Liver (tissue), 9 donors: ENCODE data around the gene ZMAT5. TPM values are rescaled to one million over a fixed set of nuclear protein-coding genes. Genes with fewer than 3 reads are reported as not detected.

Experiments
- DNase-seq: peaks from one replicate; pipeline ENCODE4 v3.0.0-alpha.2; 2017; ENCODE audit warnings: low spot score
- H3K27ac ChIP-seq, 2 donors: one replicate each; pipeline ENCODE4 v1.7.0; 2013; ENCODE audit warnings: inconsistent platforms in 2 of 2, low read length in 2 of 2, control low read depth in 1 of 2, low read depth in 1 of 2, mild to moderate bottlenecking in 1 of 2
- H3K27me3 ChIP-seq, 4 donors: one replicate each; pipeline versions ENCODE4 v1.6.1 to v1.7.0; 2013; ENCODE audit warnings: low read length in 3 of 4, inconsistent platforms in 1 of 4, mild to moderate bottlenecking in 1 of 4, moderate library complexity in 1 of 4; ENCODE audit not compliant: control insufficient read depth in 4 of 4, insufficient read depth in 4 of 4
- H3K36me3 ChIP-seq, 4 donors: one replicate each; pipeline versions ENCODE4 v1.6.1 to v1.7.0; 2013; ENCODE audit warnings: low read length in 3 of 4, mild to moderate bottlenecking in 3 of 4, low read depth in 1 of 4, moderate library complexity in 1 of 4; ENCODE audit not compliant: control insufficient read depth in 4 of 4, insufficient read depth in 3 of 4
- H3K4me1 ChIP-seq, 4 donors: one replicate each; pipeline versions ENCODE4 v1.6.1 to v1.7.0; 2013; ENCODE audit warnings: low read length in 3 of 4, mild to moderate bottlenecking in 3 of 4, moderate library complexity in 1 of 4; ENCODE audit not compliant: control insufficient read depth in 4 of 4, insufficient read depth in 4 of 4
- H3K4me3 ChIP-seq, 3 donors: one replicate each; pipeline versions ENCODE4 v1.6.1 to v1.7.0; 2013; ENCODE audit warnings: low read length in 3 of 3, control low read depth in 1 of 3, low read depth in 1 of 3, mild to moderate bottlenecking in 1 of 3
- H3K9ac ChIP-seq, 2 donors: one replicate each; pipeline ENCODE4 v1.7.0; 2013; ENCODE audit warnings: low read length in 2 of 2, mild to moderate bottlenecking in 2 of 2, moderate library complexity in 2 of 2, control low read depth in 1 of 2, low read depth in 1 of 2
- H3K9me3 ChIP-seq, 4 donors: one replicate each; pipeline versions ENCODE4 v1.6.1 to v1.7.0; 2013; ENCODE audit warnings: low read length in 3 of 4; ENCODE audit not compliant: control insufficient read depth in 4 of 4
- FOXA1 ChIP-seq: IDR thresholded peaks from 2 replicates; pipeline ENCODE4 v1.6.1; 2016; ENCODE audit warnings: antibody characterized with exemption
- FOXA2 ChIP-seq: IDR thresholded peaks from 2 replicates; pipeline ENCODE4 v1.6.1; 2016; ENCODE audit warnings: antibody characterized with exemption
- GABPA ChIP-seq, 2 donors: IDR thresholded peaks in 1 of 2; conservative IDR thresholded peaks in 1 of 2; 2 replicates each; pipeline ENCODE4 v1.6.1; 2016; ENCODE audit warnings: antibody characterized with exemption in 2 of 2, mild to moderate bottlenecking in 1 of 2, moderate library complexity in 1 of 2
- JUND ChIP-seq, 2 donors: IDR thresholded peaks; 2 replicates each; pipeline ENCODE4 v1.6.1; 2016; ENCODE audit warnings: antibody characterized with exemption in 2 of 2
- RAD21 ChIP-seq, 2 donors: IDR thresholded peaks; 2 replicates each; pipeline ENCODE4 v1.6.1; 2016; ENCODE audit warnings: antibody characterized with exemption in 2 of 2, mild to moderate bottlenecking in 2 of 2
- RXRA ChIP-seq, 2 donors: IDR thresholded peaks; 2 replicates each; pipeline ENCODE4 v1.6.1; 2017 to 2018; ENCODE audit warnings: antibody characterized with exemption in 2 of 2, mild to moderate bottlenecking in 1 of 2
- SP1 ChIP-seq: IDR thresholded peaks from 2 replicates; pipeline ENCODE4 v1.6.1; 2018; ENCODE audit warnings: antibody characterized with exemption, mild to moderate bottlenecking
- TAF1 ChIP-seq: conservative IDR thresholded peaks from 2 replicates; pipeline ENCODE4 v1.6.1; 2016; ENCODE audit warnings: antibody characterized with exemption, mild to moderate bottlenecking
- YY1 ChIP-seq: IDR thresholded peaks from 2 replicates; pipeline ENCODE4 v1.6.1; 2016; ENCODE audit warnings: antibody characterized with exemption, mild to moderate bottlenecking
- WGBS: extraction: QIAGEN DNeasy Blood & Tissue Kit; methylation state at CpG from one replicate; pipeline ENCODE4 v1.1.7; 2013; 5-methylcytosine and 5-hydroxymethylcytosine counted together
- polyA plus RNA-seq, 2 donors: library from polyadenylated mRNA; stranded (reverse) in 1 of 2; unstranded in 1 of 2; fragments of 200-250 nt in 1 of 2; fragments of >200 nt in 1 of 2; fragmentation: Nextera tagmentation in 1 of 2; extraction: Ambion mirVana in 1 of 2; gene quantifications; one replicate each; pipeline versions ENCODE4 v1.2.1 to v1.2.3, GENCODE V29; 2013 to 2015
- total RNA-seq, 2 donors: library from RNA; depleted of rRNA; stranded (reverse); fragments of >200 nt; gene quantifications; one replicate each; pipeline ENCODE4 v1.2.3, GENCODE V29; 2014
- TF ChIP-seq, protein P1 (sequence below): fragments of 150-350 bp; IDR thresholded peaks from 2 replicates; pipeline ENCODE4 v1.5.1; 2017; ENCODE audit warnings: improper control_type of control experiment, low read depth, low read length; ENCODE audit not compliant: missing input control
- TF ChIP-seq, protein P2 (sequence below): IDR thresholded peaks from 2 replicates; pipeline ENCODE4 v1.6.1; 2016; ENCODE audit warnings: antibody characterized with exemption
- TF ChIP-seq, protein P3 (sequence below): IDR thresholded peaks from 2 replicates; pipeline ENCODE4 v1.6.1; 2016; ENCODE audit warnings: antibody characterized with exemption, mild to moderate bottlenecking
- donor health status: healthy.
- donor health status: healthy.
- donor health status: healthy.
- donor health status: healthy.
- donor health status: healthy.

ZMAT5 gene
- total and polyA plus RNA-seq, 4 donors: 9.2 to 18.8 (median 13.5) TPM

DNA sequence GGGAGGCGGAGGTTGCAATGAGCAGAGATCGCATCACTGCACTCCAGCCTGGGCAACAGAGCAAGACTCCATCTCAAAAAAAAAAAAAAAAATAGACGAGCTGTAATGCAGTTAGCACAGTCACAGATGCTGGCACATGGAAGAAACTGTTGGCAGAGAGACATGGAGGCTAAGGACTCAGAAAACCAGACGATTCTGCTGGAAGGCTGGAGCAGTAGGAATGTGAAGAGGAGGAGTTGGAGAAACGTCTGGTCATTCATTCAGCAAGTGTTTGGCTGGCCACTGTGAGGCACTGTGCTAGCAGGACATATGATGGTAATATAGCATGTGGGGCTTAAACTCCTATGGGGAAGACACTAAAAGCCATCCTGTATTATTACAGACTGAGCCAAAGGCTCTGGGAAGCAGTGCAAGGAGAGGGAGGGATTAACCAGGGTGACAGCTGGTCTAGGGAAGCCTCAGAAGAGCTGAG, 5.4 kb upstream of the ZMAT5 start:
- Histone ChIP-seq H3K27ac (no peak overlapping the region), H3K9ac (no peak overlapping the region), H3K9me3 (no peaks in the 10 kb centered on the region), H3K27me3 (no peaks in the 10 kb centered on the region), H3K4me1 (peaks cover 0 to 18% (median 11%) of the 10 kb centered on the region in 4 donors), H3K36me3 (peaks cover 0 to 16% (median 11%) of the 10 kb centered on the region in 4 donors), H3K4me3 (no peak overlapping the region)
- TF ChIP-seq RXRA (IDR thresholded peaks at IDR 0.05) (no peak), FOXA1 (no peak), YY1 (no peak), SP1 (no peak), GABPA (IDR thresholded peaks at IDR 0.05 in 1 of 2, conservative IDR thresholded peaks at IDR 0.05 in 1 of 2) (no peak), JUND (IDR thresholded peaks at IDR 0.05) (no peak), RAD21 (IDR thresholded peaks at IDR 0.05) (peak; percentile 71 to 79), FOXA2 (no peak)
- TF ChIP-seq, protein P1, sequence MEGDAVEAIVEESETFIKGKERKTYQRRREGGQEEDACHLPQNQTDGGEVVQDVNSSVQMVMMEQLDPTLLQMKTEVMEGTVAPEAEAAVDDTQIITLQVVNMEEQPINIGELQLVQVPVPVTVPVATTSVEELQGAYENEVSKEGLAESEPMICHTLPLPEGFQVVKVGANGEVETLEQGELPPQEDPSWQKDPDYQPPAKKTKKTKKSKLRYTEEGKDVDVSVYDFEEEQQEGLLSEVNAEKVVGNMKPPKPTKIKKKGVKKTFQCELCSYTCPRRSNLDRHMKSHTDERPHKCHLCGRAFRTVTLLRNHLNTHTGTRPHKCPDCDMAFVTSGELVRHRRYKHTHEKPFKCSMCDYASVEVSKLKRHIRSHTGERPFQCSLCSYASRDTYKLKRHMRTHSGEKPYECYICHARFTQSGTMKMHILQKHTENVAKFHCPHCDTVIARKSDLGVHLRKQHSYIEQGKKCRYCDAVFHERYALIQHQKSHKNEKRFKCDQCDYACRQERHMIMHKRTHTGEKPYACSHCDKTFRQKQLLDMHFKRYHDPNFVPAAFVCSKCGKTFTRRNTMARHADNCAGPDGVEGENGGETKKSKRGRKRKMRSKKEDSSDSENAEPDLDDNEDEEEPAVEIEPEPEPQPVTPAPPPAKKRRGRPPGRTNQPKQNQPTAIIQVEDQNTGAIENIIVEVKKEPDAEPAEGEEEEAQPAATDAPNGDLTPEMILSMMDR: peak; percentile 33
- TF ChIP-seq, protein P2, sequence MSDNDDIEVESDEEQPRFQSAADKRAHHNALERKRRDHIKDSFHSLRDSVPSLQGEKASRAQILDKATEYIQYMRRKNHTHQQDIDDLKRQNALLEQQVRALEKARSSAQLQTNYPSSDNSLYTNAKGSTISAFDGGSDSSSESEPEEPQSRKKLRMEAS: no peak
- WGBS: 53% methylated on average over 5 of the region's 5 CpGs
- no peak for DNase-seq

DNA sequence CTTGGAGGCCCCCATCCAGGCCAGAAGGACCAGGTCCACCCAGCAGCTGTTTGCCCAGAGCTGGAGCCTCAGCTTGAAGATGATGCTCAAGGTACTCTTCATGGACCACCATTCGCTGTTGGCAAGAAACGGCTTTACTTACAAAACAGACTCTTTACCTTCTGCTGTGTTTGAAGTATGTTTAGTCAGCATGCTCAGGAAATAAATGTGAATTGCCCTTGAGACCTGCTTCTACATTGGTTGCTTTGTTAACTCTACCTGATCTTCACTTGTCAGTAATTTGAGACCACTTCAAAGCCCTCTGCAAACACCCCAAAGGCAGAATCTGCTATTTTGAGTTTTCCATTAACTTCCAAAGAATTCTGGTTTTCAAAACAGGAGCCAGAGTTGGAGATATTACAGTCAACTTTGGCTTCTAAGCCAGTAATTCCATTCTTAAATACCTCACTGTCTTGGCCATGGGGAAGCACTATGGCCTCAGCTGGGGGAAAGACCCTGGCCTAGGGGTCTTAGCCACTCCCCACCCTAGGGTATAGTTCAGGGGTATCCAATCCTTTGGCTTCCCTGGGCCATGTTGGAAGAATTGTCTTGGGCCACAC, 3.0 kb upstream of the ZMAT5 start:
- 91% methylated on average over 2 of the region's 2 CpGs for WGBS
- no peaks in the 10 kb centered on the region for H3K9me3 ChIP-seq
- H3K27me3 ChIP-seq: no peaks in the 10 kb centered on the region
- peaks cover 5 to 25% (median 19%) of the 10 kb centered on the region in 4 donors for H3K4me1 ChIP-seq
- H3K9ac ChIP-seq: no peak overlapping the region
- no peak for DNase-seq
- H3K36me3 ChIP-seq: peaks cover 0 to 16% (median 11%) of the 10 kb centered on the region in 4 donors
- H3K4me3 ChIP-seq: no peak overlapping the region
- no peak overlapping the region for H3K27ac ChIP-seq
- TF ChIP-seq TAF1: no peak
- TF ChIP-seq, protein P3, sequence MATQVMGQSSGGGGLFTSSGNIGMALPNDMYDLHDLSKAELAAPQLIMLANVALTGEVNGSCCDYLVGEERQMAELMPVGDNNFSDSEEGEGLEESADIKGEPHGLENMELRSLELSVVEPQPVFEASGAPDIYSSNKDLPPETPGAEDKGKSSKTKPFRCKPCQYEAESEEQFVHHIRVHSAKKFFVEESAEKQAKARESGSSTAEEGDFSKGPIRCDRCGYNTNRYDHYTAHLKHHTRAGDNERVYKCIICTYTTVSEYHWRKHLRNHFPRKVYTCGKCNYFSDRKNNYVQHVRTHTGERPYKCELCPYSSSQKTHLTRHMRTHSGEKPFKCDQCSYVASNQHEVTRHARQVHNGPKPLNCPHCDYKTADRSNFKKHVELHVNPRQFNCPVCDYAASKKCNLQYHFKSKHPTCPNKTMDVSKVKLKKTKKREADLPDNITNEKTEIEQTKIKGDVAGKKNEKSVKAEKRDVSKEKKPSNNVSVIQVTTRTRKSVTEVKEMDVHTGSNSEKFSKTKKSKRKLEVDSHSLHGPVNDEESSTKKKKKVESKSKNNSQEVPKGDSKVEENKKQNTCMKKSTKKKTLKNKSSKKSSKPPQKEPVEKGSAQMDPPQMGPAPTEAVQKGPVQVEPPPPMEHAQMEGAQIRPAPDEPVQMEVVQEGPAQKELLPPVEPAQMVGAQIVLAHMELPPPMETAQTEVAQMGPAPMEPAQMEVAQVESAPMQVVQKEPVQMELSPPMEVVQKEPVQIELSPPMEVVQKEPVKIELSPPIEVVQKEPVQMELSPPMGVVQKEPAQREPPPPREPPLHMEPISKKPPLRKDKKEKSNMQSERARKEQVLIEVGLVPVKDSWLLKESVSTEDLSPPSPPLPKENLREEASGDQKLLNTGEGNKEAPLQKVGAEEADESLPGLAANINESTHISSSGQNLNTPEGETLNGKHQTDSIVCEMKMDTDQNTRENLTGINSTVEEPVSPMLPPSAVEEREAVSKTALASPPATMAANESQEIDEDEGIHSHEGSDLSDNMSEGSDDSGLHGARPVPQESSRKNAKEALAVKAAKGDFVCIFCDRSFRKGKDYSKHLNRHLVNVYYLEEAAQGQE: no peak
